HG03139 (cell line): ENCODE results near the gene GAS7.
"Not testable (repeated sequence)": the region's sequence is repeated elsewhere in the genome, so short reads cannot be mapped to it uniquely, and the experiment has no call there.

Experiments
- ATAC-seq: cut with Tn5 transposase; IDR thresholded peaks from one replicate; pipeline ENCODE4 v1.9.1; 2021; ENCODE audit not compliant: unreplicated experiment

Gene GAS7

GRCh38 chr17:9928601-9929333, 269.6 kb downstream of the GAS7 start:
- ATAC-seq = no peak

- no peak for ATAC-seq
Observed at GRCh38 chr17:9926150-9926804, 272.1 kb downstream of the GAS7 start.

GRCh38 chr17:9925457-9925856, 272.9 kb downstream of the GAS7 start:
- ATAC-seq = no peak

GRCh38 chr17:9924735-9925191, 273.6 kb downstream of the GAS7 start:
- peak; percentile 52 for ATAC-seq

- no peak for ATAC-seq
Observed at GRCh38 chr17:9922012-9922848, 276.2 kb downstream of the GAS7 start.

- not testable (repeated sequence) for ATAC-seq
Observed at GRCh38 chr17:9921216-9921615, 277.2 kb downstream of the GAS7 start.

GRCh38 chr17:9918804-9919352, 279.5 kb downstream of the GAS7 start:
- no peak for ATAC-seq

GRCh38 chr17:9918352-9918751, 280.1 kb downstream of the GAS7 start:
- no peak for ATAC-seq

- ATAC-seq = no peak
Observed at GRCh38 chr17:9917801-9918200, 280.6 kb downstream of the GAS7 start.

GRCh38 chr17:9917131-9917530, 281.3 kb downstream of the GAS7 start:
- ATAC-seq = no peak

GRCh38 chr17:9916108-9916507, 282.3 kb downstream of the GAS7 start:
- ATAC-seq = no peak

- ATAC-seq = no peak
Observed at GRCh38 chr17:9913476-9913875, 284.9 kb downstream of the GAS7 start.

GRCh38 chr17:9912121-9913099, 286.0 kb downstream of the GAS7 start:
- ATAC-seq = no peak

GRCh38 chr17:9911089-9911488, 287.3 kb downstream of the GAS7 start:
- ATAC-seq = no peak

GRCh38 chr17:9908649-9909042, 289.8 kb downstream of the GAS7 start:
- no peak for ATAC-seq

- no peak for ATAC-seq
Observed at GRCh38 chr17:9907883-9908648, 290.3 kb downstream of the GAS7 start.

- no peak for ATAC-seq
Observed at GRCh38 chr17:9907131-9907530, 291.3 kb downstream of the GAS7 start.

- ATAC-seq = no peak
Observed at GRCh38 chr17:9906616-9907015, 291.8 kb downstream of the GAS7 start.

- ATAC-seq = no peak
Observed at GRCh38 chr17:9905902-9906301, 292.5 kb downstream of the GAS7 start.

- no peak for ATAC-seq
Observed at GRCh38 chr17:9905078-9905415, 293.4 kb downstream of the GAS7 start, which contains the start of gene RCVRN. Gene RCVRN, minus strand, starts transcription at chr17:9905271. Its CDS starts 91 bp downstream, at chr17:9905180.
